ENCODE data around the gene CDC16. TPM values are rescaled to one million over a fixed set of nuclear protein-coding genes. Genes with fewer than 3 reads are reported as not detected.

CDC16 gene
- total and polyA plus RNA-seq, 9 of the 15 experiments (the other 6 are each of a cell fraction or from before 2014, with no cell fraction given), result 23.2 to 102 (median 51.6) TPM

DNA sequence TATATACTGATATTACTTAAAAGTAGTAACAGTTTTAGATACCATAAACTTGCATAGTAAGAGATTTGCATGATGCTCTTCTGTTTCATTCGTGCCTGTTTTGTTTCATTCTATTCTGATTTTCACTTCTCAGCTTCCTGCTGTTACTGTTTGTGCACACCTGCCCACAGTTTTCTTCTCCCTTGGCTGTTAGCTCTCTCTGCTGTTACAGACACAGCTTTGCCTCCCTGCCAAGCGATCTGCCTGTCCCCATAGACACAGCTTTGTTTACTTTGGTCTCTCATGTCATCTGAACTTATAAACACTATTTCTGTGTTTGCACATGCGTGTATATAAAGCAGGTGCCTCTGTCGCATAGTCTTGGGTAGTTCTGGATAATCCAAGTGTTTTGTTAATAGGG lies 25.3 kb downstream of the CDC16 start:
- in situ Hi-C loops (cut with MboI), result no loop called here
- peaks cover 98% of the 10 kb centered on the region for H3K36me3 ChIP-seq (ENCODE audit: control insufficient read depth, insufficient read depth, low read length)
- ChIA-PET CTCF (ENCODE audit: low intra/inter-chr PET ratio) (no interaction called here), POLR2A (no interaction called here)
- H3K27ac ChIP-seq (ENCODE audit: extremely low read depth, low read depth, low read length), result no peak overlapping the region
- WGBS (ENCODE audit: insufficient coverage, low coverage, missing lambda C conversion rate), result 87% methylated on average over 3 of the region's 4 CpGs
- no peak overlapping the region for H3K4me3 ChIP-seq
- H4K20me1 ChIP-seq (replicated peaks; ENCODE audit: control insufficient read depth, insufficient read depth, low read length), result no peaks in the 10 kb centered on the region
- H3K9me3 ChIP-seq (replicated peaks; ENCODE audit: control insufficient read depth, insufficient read depth, low read depth, low read length), result no peaks in the 10 kb centered on the region
- no peak for FAIRE-seq
- no peaks in the 10 kb centered on the region for H3K27me3 ChIP-seq (ENCODE audit: control insufficient read depth in 2 of 2, insufficient read depth in 2 of 2, low read length in 2 of 2)
- BruUV-seq (replicated peaks), result no TSS peak
- H3K79me2 ChIP-seq (ENCODE audit: control insufficient read depth, insufficient read depth, low read length), result no peaks in the 10 kb centered on the region
- no peaks in the 10 kb centered on the region for H3K9me1 ChIP-seq (ENCODE audit: control insufficient read depth, insufficient read depth, low read length)
- DNase-seq (ENCODE audit: extremely low read depth in 1 of 4, low spot score in 3 of 4), result no peak
- H3K9ac ChIP-seq (ENCODE audit: insufficient read depth in 1 of 2, low read depth in 2 of 2, low read length in 2 of 2), result no peak overlapping the region
- TF ChIP-seq SRSF9 (IDR thresholded peaks at IDR 0.05; ENCODE audit: borderline replicate concordance, low read depth, low read length) (no peak), NFRKB (IDR thresholded peaks at IDR 0.05; ENCODE audit: low read depth) (no peak), ETS1 (conservative IDR thresholded peaks at IDR 0.05; ENCODE audit: control insufficient read depth, low read depth, low read length) (no peak), ARHGAP35 (IDR thresholded peaks at IDR 0.05; ENCODE audit: partially characterized antibody) (no peak), NR2F6 (CRISPR knock-in tag; IDR thresholded peaks at IDR 0.05) (no peak), CBX1 (IDR thresholded peaks at IDR 0.05; ENCODE audit: low read depth) (no peak), E2F3 (CRISPR knock-in tag; IDR thresholded peaks at IDR 0.05) (no peak), SRSF7 (optimal IDR thresholded peaks at IDR 0.05; ENCODE audit: low read depth, low read length) (no peak), PHF8 (IDR thresholded peaks at IDR 0.05; ENCODE audit: borderline replicate concordance, low read length) (no peak), AFF1 (IDR thresholded peaks at IDR 0.05; ENCODE audit: low read depth in 1 of 2, partially characterized antibody in 2 of 2) (no peak)
- no peaks in the 10 kb centered on the region for H3K4me1 ChIP-seq (replicated peaks in 1 of 2; ENCODE audit: control insufficient read depth in 2 of 2, insufficient read depth in 2 of 2, low read length in 2 of 2)
- intact Hi-C loops (cut with micrococcal nuclease), result no loop called here
- H3K4me2 ChIP-seq (ENCODE audit: insufficient read depth, low read length), result no peak overlapping the region
- ATAC-seq, result no peak
- H2AFZ ChIP-seq (ENCODE audit: low read depth, low read length), result no peak overlapping the region
